GM12874 (cell line): ENCODE results near the gene PLPP4.

ENCODE experiments used
- TF ChIP-seq, protein P1 (sequence below): IDR thresholded peaks from 2 replicates; pipeline ENCODE4 v1.5.1; 2011; ENCODE audit warnings: low read depth, mild to moderate bottlenecking, control low read depth, low read length, moderate library complexity; ENCODE audit not compliant: insufficient read depth

The PLPP4 gene

DNA sequence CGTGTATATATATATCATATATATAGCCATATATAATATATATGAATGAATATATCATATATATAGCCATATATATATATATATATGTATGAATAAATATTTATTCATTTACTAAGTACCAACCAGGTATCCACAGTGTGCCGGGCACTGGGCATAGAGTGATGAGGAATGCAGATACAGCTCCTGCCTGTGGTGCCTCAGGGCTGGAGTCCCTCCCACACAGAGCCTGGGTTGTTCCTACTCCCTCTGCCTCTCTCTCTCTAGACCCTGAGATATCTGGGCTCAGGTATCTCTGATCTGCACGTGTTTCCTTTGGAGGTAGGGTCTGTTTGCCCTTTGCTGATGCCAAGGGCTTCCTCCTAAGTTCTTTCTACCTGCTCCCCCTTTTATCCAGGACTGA lies 1.4 kb upstream of the PLPP4 start:
- TF ChIP-seq, protein P1, sequence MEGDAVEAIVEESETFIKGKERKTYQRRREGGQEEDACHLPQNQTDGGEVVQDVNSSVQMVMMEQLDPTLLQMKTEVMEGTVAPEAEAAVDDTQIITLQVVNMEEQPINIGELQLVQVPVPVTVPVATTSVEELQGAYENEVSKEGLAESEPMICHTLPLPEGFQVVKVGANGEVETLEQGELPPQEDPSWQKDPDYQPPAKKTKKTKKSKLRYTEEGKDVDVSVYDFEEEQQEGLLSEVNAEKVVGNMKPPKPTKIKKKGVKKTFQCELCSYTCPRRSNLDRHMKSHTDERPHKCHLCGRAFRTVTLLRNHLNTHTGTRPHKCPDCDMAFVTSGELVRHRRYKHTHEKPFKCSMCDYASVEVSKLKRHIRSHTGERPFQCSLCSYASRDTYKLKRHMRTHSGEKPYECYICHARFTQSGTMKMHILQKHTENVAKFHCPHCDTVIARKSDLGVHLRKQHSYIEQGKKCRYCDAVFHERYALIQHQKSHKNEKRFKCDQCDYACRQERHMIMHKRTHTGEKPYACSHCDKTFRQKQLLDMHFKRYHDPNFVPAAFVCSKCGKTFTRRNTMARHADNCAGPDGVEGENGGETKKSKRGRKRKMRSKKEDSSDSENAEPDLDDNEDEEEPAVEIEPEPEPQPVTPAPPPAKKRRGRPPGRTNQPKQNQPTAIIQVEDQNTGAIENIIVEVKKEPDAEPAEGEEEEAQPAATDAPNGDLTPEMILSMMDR, result no peak

DNA sequence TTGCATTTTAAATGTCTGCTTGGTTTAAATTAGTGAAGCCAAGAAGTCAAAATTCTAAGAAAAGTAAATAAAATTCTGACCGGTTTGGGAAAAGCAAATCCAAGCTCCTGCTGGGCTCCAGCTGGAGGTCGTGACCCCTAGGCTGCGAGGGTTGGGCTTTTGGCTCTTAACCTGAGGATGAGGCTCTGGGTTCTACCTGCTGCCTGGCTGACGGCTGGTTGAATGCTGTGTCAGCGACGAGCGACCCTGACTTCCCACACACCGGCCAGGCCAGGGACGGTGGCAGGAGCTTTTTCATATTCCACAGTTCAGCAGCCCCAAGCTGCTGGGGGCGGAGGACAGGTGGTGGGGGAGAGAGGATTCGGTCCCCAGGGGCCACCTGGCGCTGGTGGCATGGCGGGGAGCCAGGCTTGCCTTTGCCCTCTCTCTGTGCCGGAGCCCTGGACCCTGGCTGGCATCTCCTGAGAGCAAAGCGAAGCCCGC lies 843 bp upstream of the PLPP4 start:
- TF ChIP-seq, protein P1, result no peak

DNA sequence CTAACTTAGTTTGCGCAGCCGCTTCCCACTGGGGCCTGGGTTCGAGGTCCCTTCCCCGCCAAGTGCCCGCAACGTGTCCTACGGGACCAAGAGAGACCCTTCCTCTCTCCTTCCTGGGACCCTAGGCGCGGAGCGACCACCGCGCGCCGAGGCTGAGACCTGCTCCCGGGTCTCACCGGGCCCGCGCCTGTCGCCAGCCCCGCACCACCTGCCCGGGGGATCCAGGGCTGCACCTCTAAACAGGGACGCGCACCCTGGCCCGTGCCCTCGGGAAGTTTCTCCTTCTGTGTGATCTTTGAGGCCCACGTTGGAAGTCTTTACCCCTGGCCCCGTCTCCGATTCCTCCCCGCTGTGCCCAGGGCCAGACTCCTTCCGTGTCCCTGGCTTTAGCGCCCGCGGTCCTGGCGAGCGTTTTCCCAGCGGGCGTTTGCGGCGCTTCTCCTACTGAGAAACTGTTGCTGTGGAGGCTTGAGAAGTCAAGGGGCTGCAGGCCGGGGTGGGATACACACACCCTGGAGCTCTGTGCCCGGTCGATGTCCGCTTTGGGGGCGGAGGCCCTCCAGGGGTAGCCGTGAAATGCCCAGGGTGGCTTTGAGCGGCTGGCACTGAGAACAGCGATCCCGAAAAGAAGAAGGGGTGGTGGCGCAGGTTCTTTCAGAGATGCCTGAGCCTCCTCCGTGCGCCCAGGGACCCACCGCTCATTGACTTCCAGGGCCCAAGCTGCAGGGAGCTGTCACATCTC lies 575 bp downstream of the PLPP4 start:
- TF ChIP-seq, protein P1, result no peak

DNA sequence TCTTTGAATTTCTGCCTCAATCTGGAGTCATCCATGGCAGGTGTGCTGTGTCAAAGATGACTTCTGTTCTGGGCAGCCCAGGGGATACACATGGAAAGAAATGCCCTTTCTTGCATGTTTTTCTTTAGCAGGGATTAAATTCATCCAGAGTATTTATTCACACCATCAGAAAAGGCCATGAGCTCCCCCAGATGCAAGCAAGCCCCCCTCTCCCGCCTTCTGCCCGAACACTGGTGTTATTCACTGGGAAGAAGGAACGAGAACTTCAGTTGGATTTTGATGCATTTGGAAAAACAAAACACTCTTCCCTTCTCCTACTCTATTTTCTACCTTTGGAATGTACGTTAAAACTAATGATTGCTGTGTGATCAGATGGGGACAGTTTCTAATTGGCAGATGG lies 1.4 kb downstream of the PLPP4 start:
- TF ChIP-seq, protein P1, result no peak

DNA sequence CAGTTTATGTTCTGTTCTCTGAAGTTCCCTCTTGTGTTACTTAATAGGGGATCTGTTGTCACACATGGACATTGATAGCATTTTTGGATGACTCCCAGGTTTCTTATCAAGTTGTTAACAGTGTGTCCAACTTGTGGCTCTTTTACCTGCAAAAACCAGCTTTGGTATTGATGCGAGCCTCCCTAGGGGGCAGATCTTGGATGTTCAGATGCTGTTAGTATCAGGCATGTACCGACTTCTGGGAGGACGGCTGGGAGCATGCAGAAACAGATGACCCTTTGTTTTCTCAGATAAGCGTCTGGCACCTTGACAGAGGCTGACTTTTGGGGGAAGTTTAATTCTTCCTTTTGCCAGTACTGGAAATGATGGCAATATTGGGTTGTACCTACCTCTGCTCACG lies 2.2 kb downstream of the PLPP4 start:
- TF ChIP-seq, protein P1, result no peak

DNA sequence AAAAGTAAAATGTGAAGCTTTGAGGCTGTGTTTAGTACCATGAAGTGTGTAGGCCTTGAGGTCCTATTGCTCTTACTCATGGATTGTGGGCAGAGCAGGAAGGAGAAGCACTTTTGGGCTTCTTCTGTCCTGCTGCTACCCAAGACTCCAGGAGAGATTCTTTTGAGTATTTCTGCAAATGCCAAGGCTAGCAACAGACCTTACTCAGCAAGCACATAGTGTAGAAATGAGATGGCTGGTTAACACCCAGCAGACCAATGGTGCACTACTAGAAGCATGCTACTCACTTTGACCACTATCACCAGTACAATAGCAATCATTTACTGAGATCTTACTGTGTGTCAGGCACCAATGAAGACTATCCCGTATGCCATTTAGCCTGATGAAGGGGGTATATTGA lies 3.2 kb downstream of the PLPP4 start:
- TF ChIP-seq, protein P1, result no peak

DNA sequence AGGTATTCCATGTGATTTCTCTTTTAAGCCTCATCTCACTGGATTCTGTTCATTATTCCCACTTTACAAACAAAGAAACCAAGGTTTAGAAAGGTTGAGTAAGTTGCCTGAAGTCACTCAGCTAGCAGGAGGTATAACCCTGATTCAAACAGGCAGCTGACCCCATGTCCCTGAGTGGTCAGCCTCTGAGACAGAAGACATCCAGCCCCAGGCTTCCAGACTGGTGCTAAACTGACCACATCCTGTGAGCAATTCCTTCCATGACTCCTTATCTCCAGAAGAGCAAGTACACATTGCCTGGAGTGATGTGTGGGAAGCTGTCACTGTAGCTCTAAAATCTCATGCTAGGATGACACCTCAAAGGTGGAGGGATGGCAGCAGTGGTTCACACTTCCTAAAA lies 3.7 kb downstream of the PLPP4 start:
- TF ChIP-seq, protein P1, result no peak
